Measurements from ENCODE around the gene ADCY7.

GRCh38 chr16:50310308-50311133 is 44.2 kb downstream of the ADCY7 start:
- TF ChIP-seq CTCF (IDR thresholded peaks at IDR 0.05; ENCODE audit: low read length): no peak
- no peak for TF ChIP-seq EZH2 (optimal IDR thresholded peaks at IDR 0.05; ENCODE audit: low read depth, low read length)

All from MM.1S (cell line).